ENCODE measurements around the gene SPTB. TPM values are rescaled to one million over a fixed set of nuclear protein-coding genes. Genes with fewer than 3 reads are reported as not detected.

The SPTB gene
- total and polyA plus RNA-seq, 9 of the 15 experiments (the other 6 are each of a cell fraction or from before 2014, with no cell fraction given), result 0.21 to 45.9 (median 11.7) TPM

DNA sequence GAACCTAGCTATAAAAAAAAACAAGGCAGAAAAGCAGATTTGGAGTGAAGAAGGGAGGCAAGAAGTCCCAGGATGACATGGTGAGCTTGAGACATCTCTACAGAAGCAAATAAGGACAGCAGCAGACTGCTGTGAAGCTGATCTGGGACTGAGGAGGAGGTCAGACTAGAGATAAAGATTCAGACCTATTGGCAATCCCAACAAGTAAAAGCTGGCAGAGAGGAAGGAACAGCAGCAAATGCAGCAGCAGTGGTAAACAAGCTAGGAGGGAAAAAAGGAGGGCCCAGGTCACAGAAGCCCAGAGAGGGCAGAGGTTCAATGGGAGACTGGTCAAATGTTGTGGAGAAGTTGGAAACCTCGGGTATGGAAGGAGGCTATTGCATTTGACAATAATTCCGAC lies 11.3 kb downstream of the SPTB start:
- in situ Hi-C loops (cut with MboI), result no loop called here
- peaks cover 88% of the 10 kb centered on the region for H3K79me2 ChIP-seq (ENCODE audit: control insufficient read depth, insufficient read depth, low read length)
- no peak overlapping the region for H3K4me3 ChIP-seq
- TF ChIP-seq ZNF347 (CRISPR knock-in tag; IDR thresholded peaks at IDR 0.05; ENCODE audit: low read depth) (no peak), C11orf30 (IDR thresholded peaks at IDR 0.05; ENCODE audit: low read depth) (no peak), ZBTB8A (IDR thresholded peaks at IDR 0.05; ENCODE audit: partially characterized antibody) (no peak), ZKSCAN1 (IDR thresholded peaks at IDR 0.05; ENCODE audit: low read depth, low read length) (no peak)
- TF ChIP-seq, protein P1, sequence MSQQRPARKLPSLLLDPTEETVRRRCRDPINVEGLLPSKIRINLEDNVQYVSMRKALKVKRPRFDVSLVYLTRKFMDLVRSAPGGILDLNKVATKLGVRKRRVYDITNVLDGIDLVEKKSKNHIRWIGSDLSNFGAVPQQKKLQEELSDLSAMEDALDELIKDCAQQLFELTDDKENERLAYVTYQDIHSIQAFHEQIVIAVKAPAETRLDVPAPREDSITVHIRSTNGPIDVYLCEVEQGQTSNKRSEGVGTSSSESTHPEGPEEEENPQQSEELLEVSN (IDR thresholded peaks at IDR 0.05; ENCODE audit: borderline replicate concordance in 1 of 2, extremely low read depth in 1 of 2, insufficient read depth in 1 of 2, insufficient read length in 1 of 2, low read depth in 1 of 2, low read length in 1 of 2, poor library complexity in 1 of 2, severe bottlenecking in 1 of 2), result no peak
- TF ChIP-seq, protein P2, sequence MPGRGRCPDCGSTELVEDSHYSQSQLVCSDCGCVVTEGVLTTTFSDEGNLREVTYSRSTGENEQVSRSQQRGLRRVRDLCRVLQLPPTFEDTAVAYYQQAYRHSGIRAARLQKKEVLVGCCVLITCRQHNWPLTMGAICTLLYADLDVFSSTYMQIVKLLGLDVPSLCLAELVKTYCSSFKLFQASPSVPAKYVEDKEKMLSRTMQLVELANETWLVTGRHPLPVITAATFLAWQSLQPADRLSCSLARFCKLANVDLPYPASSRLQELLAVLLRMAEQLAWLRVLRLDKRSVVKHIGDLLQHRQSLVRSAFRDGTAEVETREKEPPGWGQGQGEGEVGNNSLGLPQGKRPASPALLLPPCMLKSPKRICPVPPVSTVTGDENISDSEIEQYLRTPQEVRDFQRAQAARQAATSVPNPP (IDR thresholded peaks at IDR 0.05; ENCODE audit: borderline replicate concordance, insufficient read depth, insufficient read length), result no peak
- no peak overlapping the region; the same call in 2 of the 3 replicates for H3K27ac ChIP-seq (ENCODE audit: extremely low read depth, low read depth, low read length)
- DNase-seq (ENCODE audit: extremely low read depth in 1 of 4, low spot score in 3 of 4) (no peak), ATAC-seq (no peak), FAIRE-seq (peak; percentile 32)
- H3K4me2 ChIP-seq (ENCODE audit: insufficient read depth, low read length), result no peak overlapping the region
- H4K20me1 ChIP-seq (replicated peaks; ENCODE audit: control insufficient read depth, insufficient read depth, low read length), result no peaks in the 10 kb centered on the region
- H3K27me3 ChIP-seq (ENCODE audit: control insufficient read depth in 2 of 2, insufficient read depth in 2 of 2, low read length in 2 of 2), result no peaks in the 10 kb centered on the region
- H3K9ac ChIP-seq (ENCODE audit: insufficient read depth in 1 of 2, low read depth in 2 of 2, low read length in 2 of 2), result peak overlapping the region in 1 of 2 experiments; percentile 55; a peak in 1 of 4 replicates
- no TSS peak for BruUV-seq (replicated peaks)
- H3K36me3 ChIP-seq (ENCODE audit: control insufficient read depth, insufficient read depth, low read length), result peaks cover 26% of the 10 kb centered on the region
- H3K9me3 ChIP-seq (replicated peaks; ENCODE audit: control insufficient read depth, insufficient read depth, low read depth, low read length), result no peaks in the 10 kb centered on the region
- no peaks in the 10 kb centered on the region for H3K9me1 ChIP-seq (ENCODE audit: control insufficient read depth, insufficient read depth, low read length)
- no peak overlapping the region for H2AFZ ChIP-seq (ENCODE audit: low read depth, low read length)
- no peaks in the 10 kb centered on the region; a peak in 2 of 5 replicates for H3K4me1 ChIP-seq (replicated peaks in 1 of 2; ENCODE audit: control insufficient read depth in 2 of 2, insufficient read depth in 2 of 2, low read length in 2 of 2)
- ChIA-PET POLR2A (interaction anchor here (1.5 to 3.5 kb wide), 2 partner anchors 11 to 12 kb away, joined by 5 to 24 read pairs; partner anchors contain the start of gene SPTB), CTCF (ENCODE audit: low intra/inter-chr PET ratio) (no interaction called here)
- WGBS (ENCODE audit: insufficient coverage, low coverage, missing lambda C conversion rate), result 75% methylated on average over 2 of the region's 2 CpGs
- intact Hi-C loops (cut with micrococcal nuclease), result no loop called here

Data from K562 (cell line).